Ammon's horn (tissue), 1 donor: ENCODE results near the gene MRTFA.
"Not testable (repeated sequence)": the region's sequence is repeated elsewhere in the genome, so short reads cannot be mapped to it uniquely, and the experiment has no call there.

ENCODE experiments used
- DNase-seq: peaks from one replicate; pipeline ENCODE4 v3.0.0-alpha.2; 2016; ENCODE audit warnings: low spot score

The MRTFA gene

GRCh38 chr22:40627612-40628011 lies 8.9 kb downstream of the MRTFA start:
- no peak for DNase-seq

DNA sequence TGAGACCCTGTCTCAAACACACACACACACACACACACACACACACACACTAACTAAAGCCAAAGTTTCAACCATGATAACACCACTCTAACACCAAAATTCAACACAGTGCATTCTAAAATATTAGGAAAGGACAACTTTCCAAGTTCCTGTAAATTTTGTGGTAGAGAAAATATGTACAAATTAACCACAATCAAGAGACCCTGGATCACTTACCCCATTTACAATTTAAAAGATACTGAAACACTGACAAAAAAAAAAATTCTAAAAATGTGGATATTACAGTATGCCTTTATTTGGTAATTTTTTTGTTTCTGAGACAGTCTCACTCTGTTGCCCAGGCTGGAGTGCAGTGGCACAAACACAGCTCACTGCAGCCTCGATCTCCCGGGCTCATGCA lies 9.7 kb downstream of the MRTFA start:
- no peak for DNase-seq

- not testable (repeated sequence) for DNase-seq
Observed at GRCh38 chr22:40625794-40626193, 10.7 kb downstream of the MRTFA start.

- not testable (repeated sequence) for DNase-seq
Observed at GRCh38 chr22:40625281-40625680, 11.2 kb downstream of the MRTFA start.

- DNase-seq, result no peak
Observed at GRCh38 chr22:40624770-40625169, 11.7 kb downstream of the MRTFA start.

DNA sequence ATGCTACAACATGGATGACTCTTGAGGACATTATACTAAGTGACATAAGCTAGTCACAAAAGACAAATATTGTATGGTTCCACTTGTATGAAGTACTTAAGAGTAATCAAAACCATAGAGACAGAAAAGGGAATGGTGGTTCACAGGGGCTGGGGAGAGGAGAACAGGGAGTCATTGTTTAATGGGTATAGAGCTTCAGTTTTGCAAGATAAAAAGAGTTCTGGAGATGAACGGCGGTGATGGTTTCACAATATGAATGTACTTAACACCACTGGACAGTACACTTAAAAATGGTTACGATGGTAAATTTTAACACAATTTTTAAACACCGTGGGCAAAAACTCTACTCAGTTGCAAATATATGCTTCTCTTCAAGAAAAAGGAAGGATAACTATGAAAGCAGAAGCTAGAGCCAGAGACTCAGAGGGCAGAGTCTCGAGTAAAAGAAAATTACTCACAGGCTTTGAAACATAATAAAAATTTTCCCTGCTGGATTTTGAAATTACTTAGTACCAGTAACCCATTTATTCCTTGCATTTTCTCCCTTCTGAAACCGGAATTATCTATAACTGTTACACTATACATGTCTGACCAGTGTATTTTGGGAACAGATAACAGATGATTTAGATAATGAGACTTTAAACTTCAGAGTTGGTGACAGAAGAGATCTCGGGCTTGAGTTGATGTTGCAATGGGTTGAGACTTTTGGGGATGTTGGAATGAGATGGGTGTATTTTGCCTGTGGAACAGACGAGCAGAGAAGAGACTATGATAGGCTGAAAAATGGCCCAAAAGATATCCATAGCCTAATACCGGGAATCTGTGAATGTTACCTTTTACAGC lies 15.0 kb downstream of the MRTFA start:
- no peak for DNase-seq

- DNase-seq, result no peak
Observed at GRCh38 chr22:40620464-40621046, 16.0 kb downstream of the MRTFA start.

DNA sequence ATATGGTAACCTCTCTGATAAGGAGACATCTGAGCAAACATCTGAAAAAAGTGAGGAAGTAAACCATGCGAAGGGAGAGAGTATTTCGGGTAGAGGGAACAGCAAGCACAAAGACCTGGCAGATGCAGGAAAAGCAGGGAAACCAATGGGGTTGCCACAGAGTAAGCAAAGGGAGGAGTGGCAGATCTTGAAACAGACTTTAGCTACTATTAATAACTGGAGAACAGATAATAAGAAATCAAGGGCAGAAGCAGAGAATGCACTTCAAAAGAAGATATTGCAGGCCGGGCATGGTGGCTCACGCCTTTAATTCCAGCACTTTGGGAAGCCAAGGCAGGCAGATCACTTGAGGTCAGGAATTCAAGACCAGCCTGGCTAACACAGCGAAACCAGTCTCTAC lies 18.1 kb downstream of the MRTFA start:
- DNase-seq, result no peak

DNA sequence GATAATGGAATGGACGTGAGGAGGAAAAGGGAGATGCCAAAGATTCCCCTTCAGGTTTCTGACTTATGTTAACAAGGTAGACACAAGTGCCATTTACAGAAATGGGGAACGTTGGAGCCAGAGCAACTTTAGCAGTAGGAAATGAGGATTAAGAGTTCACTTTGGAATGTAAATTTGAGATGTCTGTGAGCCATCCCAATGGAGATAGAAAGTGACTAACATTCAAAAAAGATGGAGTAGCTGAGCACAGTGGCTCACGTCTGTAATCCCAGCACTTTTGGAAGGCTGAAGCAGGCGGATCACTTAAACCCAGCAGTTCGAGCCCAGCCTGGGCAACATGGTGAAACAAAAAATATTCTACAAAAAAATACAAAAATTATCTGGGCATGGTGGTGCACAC lies 19.9 kb downstream of the MRTFA start:
- DNase-seq, result no peak

DNA sequence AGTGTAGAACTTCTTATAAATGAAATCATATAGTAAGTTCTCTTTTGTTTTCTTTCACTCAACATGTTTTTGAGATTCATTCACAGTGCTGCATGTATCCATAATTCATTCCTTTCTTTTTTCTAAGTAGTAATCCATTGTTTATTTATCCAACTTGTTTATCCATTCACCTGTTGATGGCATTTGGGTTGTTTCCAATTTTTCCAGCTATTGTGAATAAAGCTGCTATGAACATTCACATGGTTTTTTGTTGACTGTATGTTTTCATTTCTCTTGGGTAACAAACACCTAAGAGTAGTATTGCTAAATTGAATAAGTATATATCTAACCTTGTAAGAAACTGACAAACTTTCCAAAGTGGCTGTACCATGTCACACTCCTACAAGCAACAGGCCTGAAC lies 23.5 kb downstream of the MRTFA start:
- no peak for DNase-seq

- no peak for DNase-seq
Observed at GRCh38 chr22:40612291-40612751, 24.2 kb downstream of the MRTFA start.

- no peak for DNase-seq
Observed at GRCh38 chr22:40611606-40612005, 24.9 kb downstream of the MRTFA start.

GRCh38 chr22:40610329-40610850 lies 26.1 kb downstream of the MRTFA start:
- DNase-seq, result no peak

DNA sequence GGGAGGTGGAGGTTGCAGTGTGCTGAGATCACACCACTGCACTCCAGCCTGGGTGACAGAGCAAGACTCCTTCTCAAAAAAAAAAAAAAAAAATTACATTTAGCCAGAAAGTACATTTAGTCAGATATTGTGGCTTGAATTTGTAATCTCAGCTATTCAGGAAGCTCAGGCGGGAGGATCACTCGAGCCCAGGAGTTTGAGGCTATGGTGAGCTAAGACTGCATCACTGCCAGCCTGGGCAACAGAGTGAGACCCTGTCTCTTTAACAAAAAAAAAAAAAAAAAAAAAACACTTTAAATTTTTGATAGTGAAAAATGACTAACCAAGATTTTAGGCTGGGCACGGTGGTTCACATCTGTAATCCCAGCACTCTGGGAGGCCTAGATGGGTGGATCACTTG lies 27.3 kb downstream of the MRTFA start:
- no peak for DNase-seq

DNA sequence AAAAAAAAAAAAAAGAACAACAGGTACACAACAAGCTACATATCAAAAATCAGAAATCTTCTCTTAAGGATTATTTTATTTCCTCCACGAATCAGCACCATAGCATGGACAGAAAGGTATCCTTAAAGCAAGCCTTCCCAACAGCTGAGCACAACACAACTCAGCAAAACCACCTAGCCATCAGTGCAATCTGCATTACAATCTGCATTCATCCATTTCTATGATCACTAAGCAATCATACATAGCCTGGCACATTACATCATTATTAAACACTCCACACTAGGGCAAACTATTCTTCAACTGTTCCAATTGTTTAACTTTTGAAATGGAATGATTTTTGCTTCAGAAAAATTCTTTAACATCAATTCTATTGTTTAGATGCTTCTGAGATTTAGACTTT lies 29.0 kb downstream of the MRTFA start:
- no peak for DNase-seq

DNA sequence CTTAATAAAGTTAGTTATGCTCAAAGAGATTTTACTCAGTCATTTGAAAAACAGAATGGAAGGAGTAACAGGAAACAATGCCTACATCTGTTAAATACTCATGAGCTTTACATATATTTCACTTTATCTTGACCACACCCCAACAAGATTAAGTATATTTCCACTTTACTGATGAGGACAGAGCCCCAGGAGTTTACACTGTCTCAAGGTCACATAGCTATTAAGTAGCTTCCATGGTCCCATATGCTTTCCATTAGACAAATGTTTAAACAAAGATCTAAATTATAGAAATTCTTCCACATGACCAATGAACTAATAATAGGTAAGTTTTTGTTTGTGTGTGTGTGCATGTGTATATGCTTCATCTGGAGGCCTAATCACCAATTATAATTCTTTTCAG lies 30.2 kb downstream of the MRTFA start:
- DNase-seq, result no peak

DNA sequence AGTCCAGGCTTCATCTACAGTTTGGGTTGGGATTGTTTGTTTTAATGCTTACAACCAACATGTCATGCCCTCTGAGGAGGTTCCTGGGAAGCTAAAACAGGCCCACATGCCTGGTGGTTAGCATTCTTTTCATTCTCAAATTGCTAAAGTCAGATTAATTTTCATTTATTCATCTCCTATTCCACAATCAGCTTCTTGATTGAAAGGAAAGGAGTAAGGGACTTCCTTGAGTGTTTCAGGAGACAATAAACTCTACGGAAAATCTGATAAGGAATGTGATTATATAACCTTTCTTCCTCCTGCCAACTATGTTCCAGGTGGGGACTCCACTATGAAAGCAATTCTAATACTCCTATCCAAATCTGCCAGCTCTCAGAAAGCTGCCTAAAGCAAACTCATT lies 30.8 kb downstream of the MRTFA start:
- no peak for DNase-seq

DNA sequence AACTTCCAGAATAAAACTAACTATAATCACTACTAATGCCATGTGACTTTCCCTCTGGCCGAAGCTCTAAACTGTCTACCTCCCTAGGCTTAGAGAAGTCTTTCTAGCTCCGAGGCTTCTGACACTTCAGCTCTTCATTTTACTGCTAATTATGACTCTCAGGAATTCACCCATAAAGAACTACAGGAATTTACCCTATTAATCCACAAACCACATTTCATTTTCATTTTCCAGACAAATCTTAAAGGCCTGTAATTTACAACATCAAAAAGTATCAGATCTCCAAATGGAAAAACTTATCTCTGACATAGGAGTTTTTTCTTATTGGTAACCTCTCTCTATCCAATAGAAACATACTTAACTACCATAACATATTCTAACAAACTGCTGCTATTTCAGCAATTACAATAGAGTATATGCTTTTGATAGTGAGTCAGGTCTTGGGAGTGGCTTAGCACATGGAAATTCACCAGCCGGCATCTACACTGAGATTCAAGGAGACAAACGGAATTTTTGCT lies 33.4 kb downstream of the MRTFA start:
- DNase-seq, result no peak

DNA sequence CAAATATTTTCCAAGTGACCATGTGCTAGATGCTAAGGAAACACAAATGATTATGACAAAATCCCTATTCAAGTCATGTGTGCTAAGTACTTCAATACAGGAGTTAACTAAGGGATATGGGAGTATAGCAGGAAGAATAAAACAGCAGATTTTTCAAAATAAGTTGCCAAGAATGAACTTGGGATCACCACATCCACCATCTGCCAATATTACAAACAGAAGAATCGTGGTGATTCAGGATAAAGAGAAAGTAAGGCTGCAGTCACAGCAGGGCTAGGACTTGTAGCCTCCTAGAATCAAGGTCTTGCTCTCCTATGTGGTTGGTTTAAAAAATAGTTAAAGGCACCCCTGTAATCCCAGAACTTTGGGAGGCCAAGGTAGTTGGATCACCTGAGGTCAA lies 34.3 kb downstream of the MRTFA start:
- peak; percentile 7 for DNase-seq

DNA sequence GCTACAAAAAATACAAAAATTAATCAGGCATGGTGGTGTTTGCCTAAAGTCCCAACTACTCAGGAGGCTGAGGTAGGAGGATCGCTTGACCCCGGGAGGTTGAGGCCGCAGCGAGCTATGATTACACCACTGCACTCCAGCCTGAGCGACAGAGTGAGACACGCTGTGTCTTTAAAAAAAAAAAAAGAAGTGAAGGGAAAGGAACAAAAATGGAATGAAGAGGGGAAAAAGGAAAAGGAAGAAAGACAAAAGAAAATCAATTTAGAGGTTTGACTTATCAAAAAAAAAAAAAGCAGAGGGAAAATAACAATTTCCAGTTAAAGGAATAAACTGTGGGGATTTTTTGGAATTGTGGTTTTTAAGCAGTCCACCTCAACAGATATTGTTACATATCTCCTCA lies 36.8 kb downstream of the MRTFA start:
- DNase-seq, result no peak

- DNase-seq, result not testable (repeated sequence)
Observed at GRCh38 chr22:40598712-40599111, 37.8 kb downstream of the MRTFA start.

GRCh38 chr22:40597526-40598430 lies 38.7 kb downstream of the MRTFA start:
- peak; percentile 31 for DNase-seq
